K562 (cell line): ENCODE results near the gene FOSL2. TPM values are rescaled to one million over a fixed set of nuclear protein-coding genes. Genes with fewer than 3 reads are reported as not detected.
A peak's percentile ranks its signal among the peaks of the same experiment; 100 is the strongest.

Experiments
- ATAC-seq: fragments of 200-7000 bp; cut with Tn5 transposase; 3 replicates; pipeline ENCODE4 v1.9.1; 2020; ENCODE audit warnings: moderate library complexity
- BruUV-seq: library from RNA; stranded (reverse); fragments of 400-500 nt; replicated peaks from 2 replicates; lab custom pipeline; 2021; lab: Mats Ljungman, UMichigan
- CTCF ChIA-PET: fragments of 300-600 bp; formaldehyde crosslinking; extraction: SDS; loops from one replicate; lab custom pipeline; 2021; ENCODE audit warnings: low intra/inter-chr PET ratio; lab: Yijun Ruan, JAX
- POLR2A ChIA-PET: fragments of 300-600, 350-650 bp; sonication (Branson Sonifier 250); formaldehyde crosslinking; extraction: SDS; loops from one replicate; lab custom pipeline; 2021; ENCODE audit warnings: antibody characterized with exemption, inconsistent platforms; lab: Yijun Ruan, JAX
- DNase-seq, 4 experiments: peaks; one replicate each; pipeline versions ENCODE4 v3.0.0 to v3.0.0-alpha.2; 2011 to 2018; ENCODE audit warnings: low spot score in 3 of 4, mixed read lengths in 3 of 4; ENCODE audit errors: extremely low read depth in 1 of 4
- FAIRE-seq: peaks from 2 replicates; lab custom pipeline; 2011; peaks lifted over from hg19 to GRCh38; lab: Jason Lieb, UNC
- H2AFZ ChIP-seq: 2 replicates; pipeline ENCODE4 v1.6.0; 2011; ENCODE audit warnings: low read depth, low read length, control low read depth, inconsistent platforms
- H3K27ac ChIP-seq: fragments of 200-600 bp; 3 replicates; pipeline ENCODE4 v1.8.0; 2011; ENCODE audit warnings: low read depth, mild to moderate bottlenecking, control low read depth, inconsistent platforms, low read length, moderate library complexity, mixed read lengths; ENCODE audit errors: extremely low read depth
- H3K27me3 ChIP-seq, 2 experiments: fragments of 300-600 bp in 1 of 2; 2 replicates in 1 of 2; 3 replicates in 1 of 2; pipeline versions ENCODE4 v1.6.0 to v1.8.0; 2011; ENCODE audit warnings: inconsistent platforms in 2 of 2, low read length in 2 of 2, mild to moderate bottlenecking in 1 of 2, mixed read lengths in 1 of 2, moderate library complexity in 1 of 2; ENCODE audit not compliant: control insufficient read depth in 2 of 2, insufficient read depth in 2 of 2
- H3K36me3 ChIP-seq: fragments of 300-600 bp; 3 replicates; pipeline ENCODE4 v1.8.0; 2011; ENCODE audit warnings: mild to moderate bottlenecking, low read length, inconsistent platforms; ENCODE audit not compliant: control insufficient read depth, insufficient read depth
- H3K4me1 ChIP-seq, 2 experiments: fragments of 200-600 bp in 1 of 2; replicated peaks in 1 of 2; 2 replicates in 1 of 2; 3 replicates in 1 of 2; pipeline versions ENCODE4 v1.5.1 to v1.8.0; 2011; ENCODE audit warnings: inconsistent platforms in 2 of 2, low read length in 2 of 2, mild to moderate bottlenecking in 1 of 2, mixed read lengths in 1 of 2, moderate library complexity in 1 of 2; ENCODE audit not compliant: control insufficient read depth in 2 of 2, insufficient read depth in 2 of 2
- H3K4me2 ChIP-seq: 2 replicates; pipeline ENCODE4 v1.6.1; 2011; ENCODE audit warnings: low read length, control low read depth, inconsistent platforms, mixed read lengths; ENCODE audit not compliant: insufficient read depth
- H3K4me3 ChIP-seq: fragments of 200-600 bp; sonication (generic), shearing (Covaris generic); 2 replicates; pipeline ENCODE4 v1.5.1; 2016; ENCODE audit warnings: control low read depth, inconsistent platforms
- H3K79me2 ChIP-seq: fragments of 200-600 bp; 3 replicates; pipeline ENCODE4 v1.8.0; 2011; ENCODE audit warnings: low read length, inconsistent platforms; ENCODE audit not compliant: control insufficient read depth, insufficient read depth
- H3K9ac ChIP-seq, 2 experiments: 2 replicates each; pipeline versions ENCODE4 v1.6.0 to v1.6.1; 2011; ENCODE audit warnings: low read depth in 2 of 2, low read length in 2 of 2, control low read depth in 1 of 2, inconsistent platforms in 1 of 2, mild to moderate bottlenecking in 1 of 2, mixed read lengths in 1 of 2; ENCODE audit not compliant: insufficient read depth in 1 of 2
- H3K9me1 ChIP-seq: one replicate; pipeline ENCODE4 v1.6.0; 2011; ENCODE audit warnings: inconsistent platforms, mild to moderate bottlenecking, low read length, moderate library complexity; ENCODE audit not compliant: control insufficient read depth, insufficient read depth
- H3K9me3 ChIP-seq: replicated peaks from 2 replicates; pipeline ENCODE4 v1.5.1; 2011; ENCODE audit warnings: low read depth, low read length, inconsistent platforms; ENCODE audit not compliant: control insufficient read depth, insufficient read depth
- H4K20me1 ChIP-seq: replicated peaks from 2 replicates; pipeline ENCODE4 v1.6.1; 2011; ENCODE audit warnings: low read length, inconsistent platforms, mixed read lengths; ENCODE audit not compliant: control insufficient read depth, insufficient read depth
- BCL6 ChIP-seq: fragments of 250-450 bp; sonication (Bioruptor Pico); IDR thresholded peaks from 2 replicates; pipeline ENCODE4 v1.4.0; 2020
- DIDO1 ChIP-seq: fragments of 450-650 bp; IDR thresholded peaks from 2 replicates; pipeline ENCODE4 v1.6.1; 2016; ENCODE audit warnings: low read depth, missing biosample characterization, missing genetic modification characterization
- HNRNPUL1 ChIP-seq: fragments of 200-400 bp; formaldehyde crosslinking; IDR thresholded peaks from 2 replicates; pipeline ENCODE4 v1.6.1; 2017; ENCODE audit warnings: low read length
- KAT2B ChIP-seq: IDR thresholded peaks from one replicate; pipeline ENCODE4 v1.6.1; 2012; ENCODE audit warnings: low read depth, mild to moderate bottlenecking, control low read depth, inconsistent platforms, low read length, moderate library complexity
- MCM2 ChIP-seq: fragments of 450-650 bp; IDR thresholded peaks from 2 replicates; pipeline ENCODE4 v1.6.1; 2017; ENCODE audit warnings: low read depth, mild to moderate bottlenecking
- MTA1 ChIP-seq: fragments of 450-650 bp; IDR thresholded peaks from 2 replicates; pipeline ENCODE4 v1.6.1; 2017; ENCODE audit warnings: borderline replicate concordance
- NR2C2 ChIP-seq, 2 experiments: fragments of 200-800 bp in 1 of 2; sonication (Bioruptor generic) in 1 of 2; sonication (generic) in 1 of 2; formaldehyde crosslinking in 1 of 2; IDR thresholded peaks; 2 replicates each; pipeline versions ENCODE4 v1.6.1 to v1.8.0; 2016 to 2022; ENCODE audit warnings: mild to moderate bottlenecking in 1 of 2, missing compliant biosample characterization in 1 of 2, missing genetic modification characterization in 1 of 2, missing genetic modification reagents in 1 of 2
- PML ChIP-seq: IDR thresholded peaks from 2 replicates; pipeline ENCODE4 v1.6.1; 2012; ENCODE audit warnings: low read length, inconsistent platforms
- SMC3 ChIP-seq: conservative IDR thresholded peaks from 2 replicates; pipeline ENCODE4 v1.6.1; 2011; ENCODE audit warnings: low read depth, low read length, improper control_type of control experiment; ENCODE audit not compliant: insufficient read depth
- SNIP1 ChIP-seq: fragments of 450-650 bp; IDR thresholded peaks from 2 replicates; pipeline ENCODE4 v1.7.1; 2017; ENCODE audit warnings: low read depth, mild to moderate bottlenecking
- SRSF9 ChIP-seq: fragments of 200-400 bp; formaldehyde crosslinking; IDR thresholded peaks from 2 replicates; pipeline ENCODE4 v1.6.1; 2017; ENCODE audit warnings: low read depth, low read length, borderline replicate concordance
- ZNF212 ChIP-seq: fragments of 450-650 bp; formaldehyde crosslinking; IDR thresholded peaks from 2 replicates; pipeline ENCODE4 v1.4.0; 2020; ENCODE audit warnings: mild to moderate bottlenecking
- ZNF408 ChIP-seq: fragments of 250-450 bp; sonication (Bioruptor Pico); IDR thresholded peaks from 2 replicates; pipeline ENCODE4 v1.4.0; 2020; ENCODE audit warnings: low read depth, mild to moderate bottlenecking, moderate library complexity
- whole genome bisulfite sequencing: fragments of 100-300 bp; shearing (Covaris generic); methylation state at CpG from one replicate; pipeline ENCODE4 v1.1.6; 2016; ENCODE audit warnings: low coverage, mixed read lengths; ENCODE audit not compliant: insufficient coverage; ENCODE audit errors: missing lambda C conversion rate; 5-methylcytosine and 5-hydroxymethylcytosine counted together
- in situ Hi-C: fragments of 300-500 bp; cut with MboI; formaldehyde crosslinking; loops from 4 replicates; pipeline ENCODE4 v1.15.0; 2018; ENCODE audit warnings: inconsistent platforms, mixed read lengths
- intact Hi-C: fragments of 100-400 bp; cut with micrococcal nuclease; formaldehyde crosslinking; loops from 2 replicates; pipeline ENCODE4 v1.14.2; 2022
- polyA plus RNA-seq, 8 experiments: library from polyadenylated mRNA; depleted of rRNA in 4 of 8; stranded (reverse) in 5 of 8; unstranded in 3 of 8; fragments of >200 nt; fragmentation: Nextera tagmentation in 2 of 8; fragmentation: Illumina TruSeq in 1 of 8; extraction: Ambion mirVana in 2 of 8; extraction: Trizol in 1 of 8; gene quantifications; 2 replicates each; pipeline versions ENCODE4 v1.2.1 to v1.2.3, GENCODE V29; 2011 to 2014; ENCODE audit warnings: inconsistent platforms in 1 of 8, missing spikeins in 1 of 8
- total RNA-seq, 7 experiments: library from RNA; depleted of rRNA in 6 of 7; stranded (reverse); fragments of >200 nt in 6 of 7; fragmentation: Illumina TruSeq in 2 of 7; extraction: Trizol in 2 of 7; gene quantifications; 2 replicates each; pipeline versions ENCODE4 v1.2.1 to v1.2.3, GENCODE V29; 2011 to 2021; ENCODE audit warnings: low replicate concordance in 1 of 7

The FOSL2 gene
- total and polyA plus RNA-seq, 9 of the 15 experiments (the other 6 are each of a cell fraction or from before 2014, with no cell fraction given), result 0.04 to 2.9 (median 0.80) TPM

- in situ Hi-C loops, result no loop called here
These were observed 37.7 kb downstream of the FOSL2 start for GRCh38 chr2:28430377-28430765.

GRCh38 chr2:28430788-28431418 lies 38.2 kb downstream of the FOSL2 start:
- no peak overlapping the region for H3K27ac ChIP-seq
- H3K79me2 ChIP-seq, result no peaks in the 10 kb centered on the region
- H3K9me1 ChIP-seq, result no peaks in the 10 kb centered on the region
- peaks cover 9 to 49% of the 10 kb centered on the region in 2 experiments for H3K27me3 ChIP-seq
- 5% methylated on average over 6 of the region's 6 CpGs for WGBS
- ATAC-seq (no peak), FAIRE-seq (no peak), DNase-seq (no peak)
- ChIA-PET CTCF (no interaction called here), POLR2A (no interaction called here)
- H3K4me3 ChIP-seq, result no peak overlapping the region
- H3K4me1 ChIP-seq, result no peaks in the 10 kb centered on the region
- no peaks in the 10 kb centered on the region for H4K20me1 ChIP-seq
- no TSS peak for BruUV-seq
- intact Hi-C loops (no loop called here), in situ Hi-C loops (no loop called here)
- H3K9ac ChIP-seq, result peak overlapping the region in 1 of 2 experiments; percentile 39; a peak in 1 of 4 replicates
- H2AFZ ChIP-seq, result no peak overlapping the region
- no peak overlapping the region for H3K4me2 ChIP-seq
- H3K36me3 ChIP-seq, result no peaks in the 10 kb centered on the region
- H3K9me3 ChIP-seq, result no peaks in the 10 kb centered on the region; the same call in 1 of the 2 replicates
- TF ChIP-seq SRSF9 (no peak), ZNF408 (CRISPR knock-in tag) (no peak)

More at GRCh38 chr2:28430377-28430765, 37.7 kb downstream of the FOSL2 start:
- Histone ChIP-seq H3K9me3 (no peaks in the 10 kb centered on the region; the same call in 1 of the 2 replicates), H4K20me1 (no peaks in the 10 kb centered on the region), H3K36me3 (no peaks in the 10 kb centered on the region), H3K79me2 (no peaks in the 10 kb centered on the region), H3K4me2 (no peak overlapping the region), H3K27me3 (peaks cover 10 to 51% of the 10 kb centered on the region in 2 experiments), H3K4me3 (no peak overlapping the region), H3K9ac (peak overlapping the region in 1 of 2 experiments; percentile 39; a peak in 1 of 4 replicates), H2AFZ (no peak overlapping the region), H3K9me1 (no peaks in the 10 kb centered on the region), H3K27ac (no peak overlapping the region), H3K4me1 (no peaks in the 10 kb centered on the region)
- FAIRE-seq (no peak), DNase-seq (no peak), ATAC-seq (no peak)
- ChIA-PET POLR2A (interaction anchor here (0.6 kb wide), 1 partner anchor 581 kb away, joined by 3 read pairs; no protein-coding TSS in a partner anchor), CTCF (no interaction called here)
- TF ChIP-seq PML (no peak), DIDO1 (tag) (no peak), KAT2B (no peak), BCL6 (CRISPR knock-in tag) (no peak), MTA1 (no peak), ZNF212 (CRISPR knock-in tag) (no peak), SNIP1 (no peak), HNRNPUL1 (no peak), NR2C2 (CRISPR knock-in tag; IDR thresholded peaks at IDR 0.05) (no peak), NR2C2 (tag; IDR thresholded peaks at IDR 0.05) (no peak), SMC3 (no peak), MCM2 (no peak)
- WGBS, result 3% methylated on average over 5 of the region's 5 CpGs
- intact Hi-C loops, result no loop called here
- no TSS peak for BruUV-seq
